SK-N-SH treated with all-trans-retinoic acid at 6 μM for 48 hours (cell line): ENCODE data around the gene SLC35D2.
A peak's percentile ranks its signal among the peaks of the same experiment; 100 is the strongest.

Experiments
- ATAC-seq: fragments of 200-7000 bp; cut with Tn5 transposase; 3 replicates; pipeline ENCODE4 v1.9.1; 2020; ENCODE audit warnings: mild to moderate bottlenecking, moderate library complexity
- ARNTL ChIP-seq: fragments of 450-650 bp; formaldehyde crosslinking; IDR thresholded peaks from 2 replicates; pipeline ENCODE4 v1.5.0; 2020; ENCODE audit warnings: low read depth, mild to moderate bottlenecking, moderate library complexity, borderline replicate concordance
- BACH2 ChIP-seq: fragments of 250-450 bp; sonication (Bioruptor Pico); IDR thresholded peaks from 2 replicates; pipeline ENCODE4 v1.9.0; 2021; ENCODE audit warnings: mild to moderate bottlenecking, borderline replicate concordance
- CSDC2 ChIP-seq: fragments of 250-450 bp; sonication (Bioruptor Pico); IDR thresholded peaks from 2 replicates; pipeline ENCODE4 v1.5.0; 2020; ENCODE audit warnings: mild to moderate bottlenecking, moderate library complexity
- ESRRG ChIP-seq: fragments of 250-450 bp; sonication (Bioruptor Pico); IDR thresholded peaks from 2 replicates; pipeline ENCODE4 v1.6.1; 2021; ENCODE audit warnings: mild to moderate bottlenecking
- GLIS3 ChIP-seq: fragments of 250-450 bp; sonication (Bioruptor Pico); IDR thresholded peaks from 2 replicates; pipeline ENCODE4 v1.5.0; 2020; ENCODE audit warnings: mild to moderate bottlenecking, moderate library complexity
- ISL1 ChIP-seq: fragments of 250-450 bp; sonication (Bioruptor Pico); IDR thresholded peaks from 2 replicates; pipeline ENCODE4 v2.1.2; 2022; ENCODE audit warnings: mild to moderate bottlenecking, moderate library complexity
- OSR1 ChIP-seq: fragments of 250-450 bp; sonication (Bioruptor Pico); IDR thresholded peaks from 2 replicates; pipeline ENCODE4 v1.8.0; 2022; ENCODE audit warnings: moderate library complexity, mild to moderate bottlenecking, inconsistent platforms
- RARB ChIP-seq: fragments of 250-450 bp; sonication (Bioruptor Pico); IDR thresholded peaks from 2 replicates; pipeline ENCODE4 v1.8.0; 2021; ENCODE audit warnings: mild to moderate bottlenecking, moderate library complexity
- SNAI2 ChIP-seq: fragments of 250-450 bp; sonication (Bioruptor Pico); IDR thresholded peaks from 2 replicates; pipeline ENCODE4 v1.5.0; 2020; ENCODE audit warnings: mild to moderate bottlenecking, moderate library complexity
- TCF4 ChIP-seq: fragments of 250-450 bp; sonication (Bioruptor Pico); IDR thresholded peaks from 2 replicates; pipeline ENCODE4 v1.8.0; 2021; ENCODE audit warnings: mild to moderate bottlenecking, moderate library complexity, borderline replicate concordance
- TOX ChIP-seq: fragments of 250-450 bp; sonication (Bioruptor Pico); IDR thresholded peaks from 2 replicates; pipeline ENCODE4 v1.8.0; 2021; ENCODE audit warnings: mild to moderate bottlenecking, moderate library complexity, borderline replicate concordance
- ZFP3 ChIP-seq: fragments of 250-450 bp; sonication (Bioruptor Pico); IDR thresholded peaks from 2 replicates; pipeline ENCODE4 v1.5.0; 2020; ENCODE audit warnings: mild to moderate bottlenecking, moderate library complexity
- ZNF565 ChIP-seq: fragments of 450-650 bp; formaldehyde crosslinking; conservative IDR thresholded peaks from 2 replicates; pipeline ENCODE4 v1.5.0; 2020; ENCODE audit warnings: low read depth, mild to moderate bottlenecking, moderate library complexity
- ZNF70 ChIP-seq: fragments of 450-650 bp; formaldehyde crosslinking; IDR thresholded peaks from 2 replicates; pipeline ENCODE4 v1.5.0; 2020; ENCODE audit warnings: mild to moderate bottlenecking, moderate library complexity
- ZNF8 ChIP-seq: fragments of 450-650 bp; formaldehyde crosslinking; IDR thresholded peaks from 2 replicates; pipeline ENCODE4 v1.5.0; 2020; ENCODE audit warnings: mild to moderate bottlenecking, moderate library complexity
- TF ChIP-seq, protein P1 (sequence below): fragments of 250-450 bp; sonication (Bioruptor Pico); IDR thresholded peaks from 2 replicates; pipeline ENCODE4 v1.8.0; 2021; ENCODE audit warnings: low read depth, mild to moderate bottlenecking, moderate library complexity, borderline replicate concordance
- TF ChIP-seq, protein P2 (sequence below): fragments of 250-450 bp; sonication (Bioruptor Pico); IDR thresholded peaks from 2 replicates; pipeline ENCODE4 v1.5.1; 2021; ENCODE audit warnings: mild to moderate bottlenecking, moderate library complexity
- TF ChIP-seq, protein P3 (sequence below): fragments of 250-450 bp; sonication (Bioruptor Pico); IDR thresholded peaks from 2 replicates; pipeline ENCODE4 v1.5.1; 2020; ENCODE audit warnings: low read depth, mild to moderate bottlenecking, moderate library complexity
- TF ChIP-seq, protein P4 (sequence below): fragments of 250-450 bp; sonication (Bioruptor Pico); IDR thresholded peaks from 2 replicates; pipeline ENCODE4 v1.5.0; 2020; ENCODE audit warnings: mild to moderate bottlenecking, moderate library complexity

The SLC35D2 gene

DNA sequence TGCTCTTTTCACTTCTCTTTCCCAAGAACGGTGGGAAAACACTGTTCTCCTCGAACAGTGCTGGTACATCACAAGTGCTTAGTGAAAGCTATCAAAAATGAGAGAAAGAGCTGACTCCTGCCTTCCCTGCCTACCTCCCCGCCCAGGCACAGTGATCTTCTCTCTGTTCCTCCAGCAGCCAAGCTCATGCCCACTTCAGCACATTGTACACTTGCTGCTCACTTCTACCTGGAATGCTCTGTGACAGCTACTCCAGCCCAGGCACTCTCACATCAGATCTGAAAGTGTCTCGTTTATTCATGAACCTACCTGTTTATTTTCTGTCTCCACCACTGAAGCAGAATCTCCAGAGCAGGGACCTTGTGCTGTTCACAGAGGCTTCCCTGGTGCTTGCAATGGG lies 1.8 kb downstream of the SLC35D2 start (continued):
- TF ChIP-seq, protein P1, sequence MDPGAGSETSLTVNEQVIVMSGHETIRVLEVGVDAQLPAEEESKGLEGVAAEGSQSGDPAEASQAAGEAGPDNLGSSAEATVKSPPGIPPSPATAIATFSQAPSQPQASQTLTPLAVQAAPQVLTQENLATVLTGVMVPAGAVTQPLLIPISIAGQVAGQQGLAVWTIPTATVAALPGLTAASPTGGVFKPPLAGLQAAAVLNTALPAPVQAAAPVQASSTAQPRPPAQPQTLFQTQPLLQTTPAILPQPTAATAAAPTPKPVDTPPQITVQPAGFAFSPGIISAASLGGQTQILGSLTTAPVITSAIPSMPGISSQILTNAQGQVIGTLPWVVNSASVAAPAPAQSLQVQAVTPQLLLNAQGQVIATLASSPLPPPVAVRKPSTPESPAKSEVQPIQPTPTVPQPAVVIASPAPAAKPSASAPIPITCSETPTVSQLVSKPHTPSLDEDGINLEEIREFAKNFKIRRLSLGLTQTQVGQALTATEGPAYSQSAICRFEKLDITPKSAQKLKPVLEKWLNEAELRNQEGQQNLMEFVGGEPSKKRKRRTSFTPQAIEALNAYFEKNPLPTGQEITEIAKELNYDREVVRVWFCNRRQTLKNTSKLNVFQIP (CRISPR knock-in tag), result no peak
- TF ChIP-seq SNAI2 (CRISPR knock-in tag) (no peak), ESRRG (CRISPR knock-in tag) (no peak), TOX (CRISPR knock-in tag) (no peak), OSR1 (CRISPR knock-in tag) (no peak), ZNF70 (no peak), RARB (CRISPR knock-in tag) (no peak), ZNF565 (CRISPR knock-in tag) (no peak), TCF4 (no peak), ZFP3 (CRISPR knock-in tag) (no peak)
- TF ChIP-seq, protein P2, sequence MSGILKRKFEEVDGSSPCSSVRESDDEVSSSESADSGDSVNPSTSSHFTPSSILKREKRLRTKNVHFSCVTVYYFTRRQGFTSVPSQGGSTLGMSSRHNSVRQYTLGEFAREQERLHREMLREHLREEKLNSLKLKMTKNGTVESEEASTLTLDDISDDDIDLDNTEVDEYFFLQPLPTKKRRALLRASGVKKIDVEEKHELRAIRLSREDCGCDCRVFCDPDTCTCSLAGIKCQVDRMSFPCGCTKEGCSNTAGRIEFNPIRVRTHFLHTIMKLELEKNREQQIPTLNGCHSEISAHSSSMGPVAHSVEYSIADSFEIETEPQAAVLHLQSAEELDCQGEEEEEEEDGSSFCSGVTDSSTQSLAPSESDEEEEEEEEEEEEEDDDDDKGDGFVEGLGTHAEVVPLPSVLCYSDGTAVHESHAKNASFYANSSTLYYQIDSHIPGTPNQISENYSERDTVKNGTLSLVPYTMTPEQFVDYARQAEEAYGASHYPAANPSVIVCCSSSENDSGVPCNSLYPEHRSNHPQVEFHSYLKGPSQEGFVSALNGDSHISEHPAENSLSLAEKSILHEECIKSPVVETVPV (CRISPR knock-in tag), result no peak
- TF ChIP-seq, all 23 proteins: peak for 0

DNA sequence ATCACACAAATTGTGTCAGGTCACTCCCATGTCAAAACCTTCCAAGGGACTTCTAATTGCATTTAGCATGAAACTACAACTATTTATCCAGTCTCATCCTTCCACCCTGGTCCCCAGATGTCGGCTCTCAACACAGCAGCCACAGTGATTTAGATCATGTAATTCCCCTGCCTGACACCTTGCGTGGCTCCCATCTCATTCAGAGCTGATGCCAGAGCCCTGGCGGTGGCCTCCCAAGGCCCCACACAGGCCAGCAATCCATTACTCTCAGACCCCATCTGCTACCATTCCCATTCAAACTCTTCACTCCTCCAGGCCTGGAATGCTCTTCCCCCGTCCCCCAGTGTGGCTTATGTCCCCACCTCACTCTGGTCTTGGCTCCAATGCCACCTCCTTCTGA lies 2.4 kb downstream of the SLC35D2 start:
- ATAC-seq, result no peak

DNA sequence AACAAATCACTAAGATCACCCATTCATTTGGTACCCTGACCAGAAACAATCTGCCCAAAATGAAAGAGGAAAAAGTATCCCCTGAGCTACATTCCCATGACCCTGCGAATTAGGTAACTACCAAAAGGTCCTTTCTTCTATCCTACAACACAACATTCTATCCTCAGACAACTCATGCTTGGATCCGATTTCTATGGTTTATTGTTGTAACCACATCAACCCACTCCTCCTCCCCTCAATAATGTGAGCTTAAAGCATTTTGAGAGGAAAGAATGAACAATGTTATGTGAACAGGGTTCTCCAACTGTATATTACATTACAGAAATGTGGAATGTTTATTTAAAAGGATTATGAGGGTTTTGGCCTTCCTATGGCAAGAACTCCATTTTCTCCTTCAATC lies 4.0 kb downstream of the SLC35D2 start:
- no peak for ATAC-seq
- TF ChIP-seq GLIS3 (CRISPR knock-in tag) (no peak), ZFP3 (CRISPR knock-in tag) (no peak)
- TF ChIP-seq, protein P1 (CRISPR knock-in tag), result no peak

More for the DNA sequence above, 2.4 kb downstream of the SLC35D2 start:
- TF ChIP-seq, protein P2 (CRISPR knock-in tag), result no peak
- no peak for TF ChIP-seq BACH2 (CRISPR knock-in tag)
- no peak for TF ChIP-seq ZNF8
- no peak for TF ChIP-seq TOX (CRISPR knock-in tag)

DNA sequence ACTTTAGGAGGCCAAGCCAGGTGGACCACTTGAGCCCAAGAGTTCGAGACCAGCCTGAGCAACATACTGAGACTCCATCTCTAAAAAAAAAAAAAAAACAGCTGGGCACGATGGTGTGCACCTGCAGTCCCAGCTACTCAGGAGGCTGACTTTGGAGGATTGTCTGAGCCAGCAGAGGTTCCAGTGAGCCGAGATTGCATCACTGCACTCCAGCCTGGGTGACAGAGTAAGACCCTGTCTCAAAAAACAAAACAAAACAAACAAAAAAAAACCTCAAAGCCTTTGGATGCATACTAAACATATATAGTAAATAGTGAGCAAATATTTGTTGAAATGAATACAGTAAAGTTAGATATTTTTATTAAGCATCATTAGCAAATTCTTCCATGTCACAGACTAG lies 5.3 kb downstream of the SLC35D2 start:
- no peak for TF ChIP-seq SNAI2 (CRISPR knock-in tag)
- TF ChIP-seq ISL1 (CRISPR knock-in tag), result no peak
- TF ChIP-seq, protein P3, sequence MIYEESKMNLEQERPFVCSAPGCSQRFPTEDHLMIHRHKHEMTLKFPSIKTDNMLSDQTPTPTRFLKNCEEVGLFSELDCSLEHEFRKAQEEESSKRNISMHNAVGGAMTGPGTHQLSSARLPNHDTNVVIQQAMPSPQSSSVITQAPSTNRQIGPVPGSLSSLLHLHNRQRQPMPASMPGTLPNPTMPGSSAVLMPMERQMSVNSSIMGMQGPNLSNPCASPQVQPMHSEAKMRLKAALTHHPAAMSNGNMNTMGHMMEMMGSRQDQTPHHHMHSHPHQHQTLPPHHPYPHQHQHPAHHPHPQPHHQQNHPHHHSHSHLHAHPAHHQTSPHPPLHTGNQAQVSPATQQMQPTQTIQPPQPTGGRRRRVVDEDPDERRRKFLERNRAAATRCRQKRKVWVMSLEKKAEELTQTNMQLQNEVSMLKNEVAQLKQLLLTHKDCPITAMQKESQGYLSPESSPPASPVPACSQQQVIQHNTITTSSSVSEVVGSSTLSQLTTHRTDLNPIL (CRISPR knock-in tag), result no peak
- no peak for TF ChIP-seq ZNF70
- TF ChIP-seq, all 23 proteins: peak for 0
- ATAC-seq, result no peak

DNA sequence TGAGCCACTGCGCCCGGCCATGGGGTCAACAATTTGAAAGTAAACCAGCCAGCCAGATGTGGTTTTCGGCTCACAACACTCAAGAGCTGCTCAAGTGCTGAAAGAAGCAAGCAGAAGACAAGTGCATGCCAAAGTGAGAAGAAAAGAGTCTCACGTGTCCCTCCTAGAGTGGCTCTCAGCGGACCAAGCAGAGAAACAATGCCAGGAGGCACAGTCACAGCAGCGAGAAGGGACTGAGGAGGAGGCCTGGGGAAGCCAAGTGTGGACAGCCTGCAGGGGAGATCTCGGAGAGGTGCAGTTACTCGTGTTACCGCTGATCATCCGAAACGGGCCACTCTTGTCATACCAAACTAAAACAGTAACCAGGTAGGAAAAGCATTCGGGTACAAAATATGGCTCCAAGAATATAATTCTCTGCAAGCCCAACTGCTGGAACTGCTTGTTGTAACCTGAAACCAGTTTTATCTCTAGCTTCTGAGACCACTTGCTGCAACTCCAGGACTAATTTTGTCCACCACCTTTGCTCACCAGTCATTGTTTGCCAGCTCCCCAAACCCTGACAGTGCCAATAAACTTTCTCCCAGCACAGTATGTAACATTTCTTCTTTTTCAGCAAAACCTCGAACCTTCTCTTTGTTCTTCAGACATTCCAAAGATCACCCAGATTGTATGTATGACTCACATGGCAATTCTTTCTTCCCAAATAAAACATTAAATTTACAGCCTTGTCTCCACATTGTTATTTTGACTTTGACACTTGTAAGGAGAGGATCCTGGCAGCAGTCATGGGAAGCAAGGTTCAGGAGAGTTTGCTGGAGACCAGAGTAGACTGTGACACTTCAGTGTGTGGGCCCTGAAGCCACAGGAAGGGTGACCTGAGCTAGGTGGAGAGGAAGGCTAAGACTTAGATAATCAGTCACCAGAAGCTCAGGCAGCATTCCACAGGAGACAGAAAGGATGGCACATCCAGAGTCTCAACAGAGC lies 6.3 kb downstream of the SLC35D2 start:
- ATAC-seq, result peak; percentile 71
- TF ChIP-seq, protein P2 (CRISPR knock-in tag), result no peak
- TF ChIP-seq GLIS3 (CRISPR knock-in tag), result no peak
- no peak for TF ChIP-seq TCF4
- no peak for TF ChIP-seq CSDC2
- TF ChIP-seq, protein P4, sequence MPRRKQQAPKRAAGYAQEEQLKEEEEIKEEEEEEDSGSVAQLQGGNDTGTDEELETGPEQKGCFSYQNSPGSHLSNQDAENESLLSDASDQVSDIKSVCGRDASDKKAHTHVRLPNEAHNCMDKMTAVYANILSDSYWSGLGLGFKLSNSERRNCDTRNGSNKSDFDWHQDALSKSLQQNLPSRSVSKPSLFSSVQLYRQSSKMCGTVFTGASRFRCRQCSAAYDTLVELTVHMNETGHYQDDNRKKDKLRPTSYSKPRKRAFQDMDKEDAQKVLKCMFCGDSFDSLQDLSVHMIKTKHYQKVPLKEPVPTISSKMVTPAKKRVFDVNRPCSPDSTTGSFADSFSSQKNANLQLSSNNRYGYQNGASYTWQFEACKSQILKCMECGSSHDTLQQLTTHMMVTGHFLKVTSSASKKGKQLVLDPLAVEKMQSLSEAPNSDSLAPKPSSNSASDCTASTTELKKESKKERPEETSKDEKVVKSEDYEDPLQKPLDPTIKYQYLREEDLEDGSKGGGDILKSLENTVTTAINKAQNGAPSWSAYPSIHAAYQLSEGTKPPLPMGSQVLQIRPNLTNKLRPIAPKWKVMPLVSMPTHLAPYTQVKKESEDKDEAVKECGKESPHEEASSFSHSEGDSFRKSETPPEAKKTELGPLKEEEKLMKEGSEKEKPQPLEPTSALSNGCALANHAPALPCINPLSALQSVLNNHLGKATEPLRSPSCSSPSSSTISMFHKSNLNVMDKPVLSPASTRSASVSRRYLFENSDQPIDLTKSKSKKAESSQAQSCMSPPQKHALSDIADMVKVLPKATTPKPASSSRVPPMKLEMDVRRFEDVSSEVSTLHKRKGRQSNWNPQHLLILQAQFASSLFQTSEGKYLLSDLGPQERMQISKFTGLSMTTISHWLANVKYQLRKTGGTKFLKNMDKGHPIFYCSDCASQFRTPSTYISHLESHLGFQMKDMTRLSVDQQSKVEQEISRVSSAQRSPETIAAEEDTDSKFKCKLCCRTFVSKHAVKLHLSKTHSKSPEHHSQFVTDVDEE (CRISPR knock-in tag), result no peak
- TF ChIP-seq ARNTL, result no peak
- TF ChIP-seq, protein P3 (CRISPR knock-in tag), result no peak
